SK-N-SH (cell line): ENCODE measurements around the gene CYP4F11.

ENCODE experiments used
- CTCF ChIP-seq: fragments of 200-600 bp; sonication (generic); IDR thresholded peaks from 2 replicates; pipeline ENCODE4 v1.6.1; 2017; ENCODE audit warnings: antibody characterized with exemption, mild to moderate bottlenecking, moderate library complexity
- FOXJ3 ChIP-seq: sonication (generic); formaldehyde crosslinking; IDR thresholded peaks from 2 replicates; pipeline ENCODE4 v1.5.1; 2020; ENCODE audit warnings: mild to moderate bottlenecking, missing genetic modification reagents
- REST ChIP-seq: IDR thresholded peaks from 2 replicates; pipeline ENCODE4 v1.6.1; 2012; ENCODE audit warnings: mild to moderate bottlenecking, low read depth, low read length, moderate library complexity
- RXRA ChIP-seq: IDR thresholded peaks from 2 replicates; pipeline ENCODE4 v1.4.0; 2012; ENCODE audit warnings: low read depth, mild to moderate bottlenecking, borderline replicate concordance

GRCh38 chr19:15900504-15900903, 33.8 kb downstream of the CYP4F11 start:
- no peak for TF ChIP-seq REST
- TF ChIP-seq CTCF = no peak
- no peak for TF ChIP-seq RXRA
- no peak for TF ChIP-seq FOXJ3 (CRISPR knock-in tag)
